Skeletal muscle satellite cell (primary cell): Measurements from ENCODE around the gene FBLN5. TPM values are rescaled to one million over a fixed set of nuclear protein-coding genes. Genes with fewer than 3 reads are reported as not detected.

Experiments used
- H3K27me3 ChIP-seq: 2 replicates; pipeline ENCODE4 v1.7.0; 2013; ENCODE audit warnings: low read length; ENCODE audit not compliant: control insufficient read depth, insufficient read depth
- H3K36me3 ChIP-seq: 2 replicates; pipeline ENCODE4 v1.7.0; 2013; ENCODE audit warnings: mild to moderate bottlenecking, control low read depth, low read length; ENCODE audit not compliant: insufficient read depth
- H3K4me1 ChIP-seq: 2 replicates; pipeline ENCODE4 v1.7.0; 2013; ENCODE audit warnings: low read length; ENCODE audit not compliant: control insufficient read depth, insufficient read depth
- H3K4me2 ChIP-seq: 2 replicates; pipeline ENCODE4 v1.7.0; 2013; ENCODE audit warnings: mild to moderate bottlenecking, low read length
- H3K4me3 ChIP-seq: 2 replicates; pipeline ENCODE4 v1.7.0; 2013; ENCODE audit warnings: low read length
- H3K9ac ChIP-seq: 2 replicates; pipeline ENCODE4 v1.7.0; 2013; ENCODE audit warnings: mild to moderate bottlenecking, low read depth, low read length, moderate library complexity
- H3K9me3 ChIP-seq: replicated peaks from 2 replicates; pipeline ENCODE4 v1.7.0; 2013; ENCODE audit warnings: mild to moderate bottlenecking, control low read depth, low read length
- total RNA-seq: library from RNA; depleted of rRNA; stranded (reverse); fragments of >200 nt; gene quantifications from 2 replicates; pipeline ENCODE4 v1.2.3, GENCODE V29; 2012; rRNA removed

Gene FBLN5, protein sequence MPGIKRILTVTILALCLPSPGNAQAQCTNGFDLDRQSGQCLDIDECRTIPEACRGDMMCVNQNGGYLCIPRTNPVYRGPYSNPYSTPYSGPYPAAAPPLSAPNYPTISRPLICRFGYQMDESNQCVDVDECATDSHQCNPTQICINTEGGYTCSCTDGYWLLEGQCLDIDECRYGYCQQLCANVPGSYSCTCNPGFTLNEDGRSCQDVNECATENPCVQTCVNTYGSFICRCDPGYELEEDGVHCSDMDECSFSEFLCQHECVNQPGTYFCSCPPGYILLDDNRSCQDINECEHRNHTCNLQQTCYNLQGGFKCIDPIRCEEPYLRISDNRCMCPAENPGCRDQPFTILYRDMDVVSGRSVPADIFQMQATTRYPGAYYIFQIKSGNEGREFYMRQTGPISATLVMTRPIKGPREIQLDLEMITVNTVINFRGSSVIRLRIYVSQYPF
- 38.5 and 46.3 TPM in 2 replicates for total RNA-seq

DNA sequence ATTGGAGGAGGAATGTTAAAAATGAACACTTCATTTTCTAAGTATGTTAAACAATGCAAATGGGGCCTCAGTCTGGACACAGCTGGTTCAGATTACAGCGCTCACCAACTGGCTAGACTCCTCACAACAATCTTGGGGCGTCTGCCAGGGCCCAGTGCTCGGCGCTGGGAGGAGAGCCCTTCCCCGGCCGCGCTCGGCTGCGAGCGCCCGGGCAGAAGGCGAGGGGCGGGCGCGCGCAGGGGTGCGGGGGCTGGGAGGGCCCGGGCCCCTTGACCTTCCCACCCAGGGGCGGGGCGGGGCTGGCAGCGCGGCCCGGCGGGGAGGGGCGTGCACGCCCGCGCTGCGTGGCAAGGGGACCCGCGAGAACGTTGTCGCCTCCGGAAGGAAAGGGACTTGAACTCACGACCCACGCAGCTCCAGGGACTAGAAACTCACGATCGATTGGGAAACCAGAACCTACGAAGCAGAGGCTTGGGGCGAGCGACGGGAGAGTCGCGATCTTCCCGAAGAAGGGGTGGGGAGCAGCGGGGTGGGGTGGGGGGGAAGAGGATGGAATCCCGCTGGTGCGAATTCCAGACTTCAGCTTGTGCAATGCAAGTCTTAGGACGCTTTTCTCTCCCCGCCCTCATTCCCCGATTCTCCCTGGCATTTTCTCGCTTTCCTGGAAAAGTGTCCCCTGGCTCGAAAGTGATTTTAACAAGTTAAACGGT, at the start of gene FBLN5:
TSS of gene FBLN5 (minus strand) at position 220 of the 710 bp plus-strand sequence. CDS start 465 bp downstream, outside the sequence.
- H3K27me3 ChIP-seq = no peaks in the 10 kb centered on the region
- H3K36me3 ChIP-seq = no peaks in the 10 kb centered on the region

DNA sequence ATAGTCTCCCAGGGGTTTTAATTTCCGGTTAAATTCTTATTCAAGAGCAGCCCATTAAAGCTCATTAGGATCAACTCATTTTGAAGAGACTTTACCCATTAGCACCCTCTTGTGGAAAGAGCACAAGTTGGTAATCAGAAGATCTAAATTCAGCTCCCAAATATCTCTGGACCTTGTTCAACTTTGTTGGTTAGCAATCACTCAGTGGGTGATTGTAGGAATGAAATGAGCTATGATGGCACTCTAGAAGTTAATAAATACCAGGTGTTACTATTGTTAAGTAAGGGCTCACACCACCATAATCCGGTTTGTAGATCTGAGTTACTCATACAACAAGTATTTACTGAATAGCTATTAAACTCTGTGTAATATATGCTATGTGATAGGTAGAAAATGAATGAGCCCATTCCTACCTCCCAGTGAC, 49.5 kb upstream of the FBLN5 start:
- no peaks in the 10 kb centered on the region for H3K27me3 ChIP-seq
- H3K9ac ChIP-seq = peak overlapping the region; percentile 8
- no peaks in the 10 kb centered on the region for H3K9me3 ChIP-seq
- H3K4me1 ChIP-seq = peaks cover 12% of the 10 kb centered on the region
- H3K36me3 ChIP-seq = peaks cover 14% of the 10 kb centered on the region
- no peak overlapping the region for H3K4me2 ChIP-seq
- H3K4me3 ChIP-seq = no peak overlapping the region

More for the DNA sequence above, at the start of gene FBLN5:
- Histone ChIP-seq H3K4me3 (peak within 1 kb of the TSS; percentile 80), H3K9me3 (no peaks in the 10 kb centered on the region), H3K4me2 (peak within 1 kb of the TSS; percentile 90), H3K9ac (peak within 1 kb of the TSS; percentile 92), H3K4me1 (peaks cover 18% of the 10 kb centered on the region)

DNA sequence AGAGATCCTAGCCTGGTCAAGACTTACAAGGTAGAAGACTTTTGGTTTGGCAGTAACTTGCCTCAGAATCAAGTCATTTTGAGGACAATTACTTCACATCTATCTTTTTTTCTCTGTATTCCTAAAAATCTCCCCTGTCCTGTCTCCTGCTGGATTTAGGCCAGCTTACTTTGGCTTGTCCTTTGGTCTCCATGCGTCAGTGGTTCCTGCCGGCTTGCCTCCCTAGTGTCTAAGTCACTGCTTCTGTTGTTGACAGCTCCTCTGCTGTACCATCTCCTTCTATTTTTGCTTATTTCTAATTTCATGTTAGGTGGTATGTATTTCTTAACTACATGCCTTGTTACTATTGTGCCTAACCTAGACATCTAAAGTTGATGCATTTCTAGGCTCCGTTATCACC, 39.7 kb upstream of the FBLN5 start:
- H3K27me3 ChIP-seq = no peaks in the 10 kb centered on the region
- H3K9ac ChIP-seq = no peak overlapping the region
- H3K4me1 ChIP-seq = peaks cover 39% of the 10 kb centered on the region
- H3K4me2 ChIP-seq = no peak overlapping the region
- no peaks in the 10 kb centered on the region for H3K9me3 ChIP-seq
- H3K4me3 ChIP-seq = no peak overlapping the region
- peaks cover 36% of the 10 kb centered on the region for H3K36me3 ChIP-seq

DNA sequence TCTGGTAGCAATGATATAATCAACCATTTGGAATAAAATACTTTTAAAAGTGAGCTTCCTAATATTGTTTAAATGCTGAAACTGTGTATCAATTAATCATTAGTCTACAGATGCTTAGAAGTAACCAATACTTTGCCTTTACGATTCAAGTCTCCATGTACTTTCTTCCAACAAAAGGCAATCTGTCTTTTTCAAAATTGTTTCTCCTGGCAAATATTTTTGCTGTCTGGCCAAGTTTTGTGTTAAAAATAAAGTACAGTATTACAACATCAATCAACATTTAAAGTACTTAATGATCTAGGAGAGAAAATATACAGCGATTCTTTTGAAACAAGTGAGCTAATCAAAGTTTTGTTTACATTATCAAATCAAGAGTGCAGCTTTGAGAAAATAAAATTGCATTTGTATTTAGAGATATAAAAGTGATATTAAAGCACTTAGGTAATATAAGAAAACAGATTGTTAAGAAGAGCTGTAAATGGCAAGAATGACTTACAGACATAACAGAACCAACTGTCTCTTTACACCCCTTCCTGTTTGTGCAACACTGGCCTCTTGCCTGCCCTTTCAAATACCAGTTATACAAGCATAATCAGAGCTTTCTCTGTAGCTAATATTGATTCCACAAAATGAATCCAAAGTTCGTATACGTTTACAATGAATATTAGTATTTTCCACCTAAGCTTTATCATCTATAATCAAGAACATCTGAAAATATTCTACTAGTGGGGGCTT, 38.2 kb upstream of the FBLN5 start:
- Histone ChIP-seq H3K4me1 (peaks cover 39% of the 10 kb centered on the region), H3K36me3 (peaks cover 21% of the 10 kb centered on the region), H3K9ac (peak overlapping the region; percentile 7), H3K4me3 (peak overlapping the region; percentile 25), H3K27me3 (no peaks in the 10 kb centered on the region), H3K4me2 (peak overlapping the region; percentile 52), H3K9me3 (no peaks in the 10 kb centered on the region)

DNA sequence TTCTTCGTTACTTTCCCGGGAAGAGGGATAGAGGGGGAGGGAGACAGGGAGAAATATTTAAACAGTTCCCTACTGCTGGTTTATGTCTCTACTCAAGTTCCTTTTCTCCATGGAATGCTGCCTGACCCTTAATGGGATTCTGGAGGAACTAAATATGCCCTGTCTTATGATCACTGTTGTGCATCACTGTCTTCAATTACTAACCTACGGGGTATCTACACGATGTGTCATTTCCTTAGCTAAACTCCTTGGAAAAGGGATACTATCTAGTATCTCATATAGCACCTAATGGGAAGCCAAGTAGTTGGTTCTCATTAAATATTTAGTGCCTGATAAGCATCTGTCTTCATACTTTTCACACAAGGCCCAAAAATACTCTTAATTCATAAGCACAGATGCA, 37.5 kb upstream of the FBLN5 start:
- Histone ChIP-seq H3K4me1 (peaks cover 44% of the 10 kb centered on the region), H3K4me2 (peak overlapping the region; percentile 52)

DNA sequence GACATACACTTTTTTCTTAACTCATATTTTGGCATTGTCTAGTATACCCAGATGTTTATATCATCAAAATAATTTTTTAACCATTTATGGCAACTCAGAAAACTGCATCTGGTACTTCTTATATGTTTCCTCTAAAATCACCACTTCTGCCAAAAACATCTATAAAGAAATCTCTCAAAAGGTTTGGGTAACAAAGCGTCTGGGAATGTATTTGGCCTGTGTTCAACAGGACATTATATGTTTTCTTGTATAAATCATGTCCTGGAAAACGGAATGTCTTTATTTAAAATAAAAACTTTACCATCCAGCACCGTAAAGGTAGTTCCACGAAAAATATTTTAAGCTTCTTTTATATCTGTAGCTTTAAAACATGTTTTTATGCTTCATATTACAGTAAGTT, 36.1 kb upstream of the FBLN5 start:
- Histone ChIP-seq H3K4me2 (peak overlapping the region; percentile 30), H3K4me1 (peaks cover 52% of the 10 kb centered on the region), H3K9ac (no peak overlapping the region), H3K36me3 (peaks cover 21% of the 10 kb centered on the region), H3K9me3 (no peaks in the 10 kb centered on the region), H3K27me3 (no peaks in the 10 kb centered on the region), H3K4me3 (no peak overlapping the region)

More for the DNA sequence above, 37.5 kb upstream of the FBLN5 start:
- Histone ChIP-seq H3K9ac (peak overlapping the region; percentile 11), H3K36me3 (peaks cover 21% of the 10 kb centered on the region), H3K4me3 (no peak overlapping the region), H3K27me3 (no peaks in the 10 kb centered on the region), H3K9me3 (no peaks in the 10 kb centered on the region)

DNA sequence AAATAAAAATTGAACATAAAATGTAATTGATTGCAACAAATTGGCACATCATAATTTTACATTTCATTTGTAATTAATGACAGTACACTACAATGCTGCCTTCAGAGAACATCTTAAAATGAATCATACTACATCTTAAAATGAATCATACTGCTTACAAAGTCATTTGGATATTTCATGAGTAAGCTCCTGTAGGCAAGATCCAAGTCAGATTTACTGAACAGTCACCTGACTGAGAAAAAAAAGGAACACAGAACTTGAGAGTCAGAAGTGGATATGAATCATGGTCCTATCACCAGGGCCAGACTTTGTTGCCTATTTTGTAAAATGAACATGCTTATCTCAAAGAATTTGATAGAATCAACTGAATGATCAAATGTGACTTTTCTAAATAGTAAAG, 32.7 kb upstream of the FBLN5 start:
- Histone ChIP-seq H3K9me3 (no peaks in the 10 kb centered on the region), H3K4me3 (no peak overlapping the region), H3K36me3 (no peaks in the 10 kb centered on the region), H3K9ac (peak overlapping the region; percentile 15), H3K4me1 (peaks cover 56% of the 10 kb centered on the region), H3K4me2 (peak overlapping the region; percentile 60), H3K27me3 (no peaks in the 10 kb centered on the region)

DNA sequence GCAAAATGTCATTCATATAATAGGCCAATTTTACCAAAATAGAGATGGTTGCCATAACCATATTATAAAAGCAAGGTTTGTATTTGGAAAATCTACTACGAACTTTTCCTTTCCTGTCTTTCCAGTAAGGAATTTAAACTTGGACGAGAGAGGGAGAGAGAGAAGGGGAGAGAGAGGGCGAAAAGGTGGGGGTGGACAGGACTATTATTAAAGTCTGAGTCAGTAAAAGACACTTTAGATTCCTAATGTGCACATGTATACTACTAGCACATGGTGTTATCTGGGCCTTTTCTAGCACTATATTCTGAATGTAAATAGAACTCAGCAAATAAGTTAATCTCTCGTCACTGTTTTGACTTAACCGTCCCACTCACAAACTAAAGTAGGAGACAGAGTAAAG, 30.4 kb upstream of the FBLN5 start:
- peaks cover 34% of the 10 kb centered on the region for H3K4me1 ChIP-seq
- no peak overlapping the region for H3K4me3 ChIP-seq
- H3K36me3 ChIP-seq = peaks cover 11% of the 10 kb centered on the region
- H3K27me3 ChIP-seq = no peaks in the 10 kb centered on the region
- H3K4me2 ChIP-seq = no peak overlapping the region
- H3K9ac ChIP-seq = no peak overlapping the region
- no peaks in the 10 kb centered on the region for H3K9me3 ChIP-seq

DNA sequence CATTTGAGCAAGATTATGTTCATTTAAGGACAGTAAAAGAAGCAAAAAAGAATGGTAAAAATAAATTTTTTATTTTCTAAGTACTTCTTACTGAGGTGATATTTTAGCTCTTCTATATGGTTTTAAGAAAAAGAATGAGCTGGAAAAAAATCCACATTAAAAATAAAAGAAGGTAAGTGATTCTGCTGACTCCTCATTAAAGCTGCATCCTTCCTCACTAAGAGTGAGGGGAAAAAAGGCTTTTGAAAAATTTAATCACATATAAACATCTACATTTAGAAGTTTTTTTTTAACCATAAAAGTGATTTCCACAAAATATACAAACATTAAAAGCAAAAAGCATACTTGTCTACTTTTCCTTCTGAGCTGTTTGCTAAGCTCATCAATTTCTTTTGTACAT, 28.3 kb upstream of the FBLN5 start:
- peaks cover 28% of the 10 kb centered on the region for H3K36me3 ChIP-seq
- H3K9ac ChIP-seq = no peak overlapping the region

DNA sequence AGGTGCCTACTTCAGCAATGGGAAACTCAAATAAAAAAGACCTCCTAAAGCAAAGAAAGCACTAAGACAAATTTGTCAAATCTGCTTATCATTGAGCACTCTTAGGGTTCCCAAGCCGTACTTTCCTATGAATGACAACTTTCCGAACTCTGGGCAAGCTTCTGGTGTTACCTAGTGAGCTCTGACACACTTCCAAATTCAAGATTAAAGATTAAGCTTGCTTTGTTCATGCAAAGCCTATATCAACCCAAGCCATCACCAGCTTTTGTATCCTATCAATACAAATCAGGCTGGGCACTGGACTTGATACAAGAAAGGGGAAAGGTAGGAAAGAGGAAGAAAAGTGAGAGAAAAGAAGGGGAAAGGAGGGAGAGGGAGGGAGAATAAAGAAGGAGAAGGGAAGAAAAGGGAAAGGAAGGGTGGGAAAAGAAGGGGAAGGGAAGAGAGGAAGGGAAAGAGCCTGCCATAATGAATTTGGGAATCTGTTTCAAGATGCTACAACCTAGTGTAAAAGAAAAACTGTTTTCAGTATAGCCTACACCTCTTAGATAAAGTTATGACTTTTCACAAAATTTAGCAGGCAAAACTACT, 23.8 kb upstream of the FBLN5 start:
- Histone ChIP-seq H3K27me3 (no peaks in the 10 kb centered on the region), H3K4me2 (no peak overlapping the region), H3K9ac (no peak overlapping the region), H3K36me3 (peaks cover 50% of the 10 kb centered on the region), H3K4me1 (peaks cover 1% of the 10 kb centered on the region), H3K9me3 (no peaks in the 10 kb centered on the region), H3K4me3 (no peak overlapping the region)

More for the DNA sequence above, 28.3 kb upstream of the FBLN5 start:
- H3K4me3 ChIP-seq = no peak overlapping the region
- peaks cover 29% of the 10 kb centered on the region for H3K4me1 ChIP-seq
- H3K4me2 ChIP-seq = no peak overlapping the region
- no peaks in the 10 kb centered on the region for H3K27me3 ChIP-seq
- no peaks in the 10 kb centered on the region for H3K9me3 ChIP-seq

DNA sequence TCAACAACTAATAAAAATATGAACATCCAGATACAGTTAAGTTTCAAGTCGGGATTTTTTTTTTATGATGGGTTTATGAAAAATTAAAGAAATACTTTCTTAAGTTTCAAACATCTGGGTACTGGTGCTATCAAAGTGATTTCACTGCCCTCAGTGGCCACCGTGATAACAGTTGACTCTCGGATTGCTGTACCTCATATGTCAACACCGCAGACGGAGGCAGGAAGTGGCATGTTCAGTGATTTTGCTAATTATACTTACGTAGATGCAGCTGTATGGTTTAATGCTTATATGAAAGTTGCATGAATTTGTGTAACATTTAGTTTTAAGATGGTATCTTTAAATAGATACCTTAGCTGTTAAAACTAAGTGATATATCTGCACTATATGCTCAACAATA, 20.8 kb upstream of the FBLN5 start:
- Histone ChIP-seq H3K36me3 (peaks cover 39% of the 10 kb centered on the region), H3K27me3 (no peaks in the 10 kb centered on the region), H3K4me3 (no peak overlapping the region), H3K4me2 (no peak overlapping the region), H3K9ac (no peak overlapping the region), H3K9me3 (no peaks in the 10 kb centered on the region), H3K4me1 (peaks cover 12% of the 10 kb centered on the region)
